CD14-positive monocyte (primary cell): ENCODE data around the gene NRROS. TPM values are rescaled to one million over a fixed set of nuclear protein-coding genes. Genes with fewer than 3 reads are reported as not detected.
"Not testable (repeated sequence)": the region's sequence is repeated elsewhere in the genome, so short reads cannot be mapped to it uniquely, and the experiment has no call there.

Experiments used
- DNase-seq, 3 donors: peaks; one replicate each; pipeline ENCODE4 v3.0.0-alpha.2; 2011 to 2022
- H2AFZ ChIP-seq: 2 replicates; pipeline ENCODE4 v1.6.0; 2012; ENCODE audit warnings: mild to moderate bottlenecking, low read depth, low read length, inconsistent platforms; ENCODE audit not compliant: insufficient read depth, poor library complexity, severe bottlenecking
- H3K27ac ChIP-seq, 2 donors: 1 replicate in 1 of 2; 2 replicates in 1 of 2; pipeline ENCODE4 v1.5.1; 2012 to 2013; ENCODE audit warnings: low read length in 2 of 2, control low read depth in 1 of 2, inconsistent platforms in 1 of 2, low read depth in 1 of 2, mild to moderate bottlenecking in 1 of 2
- H3K27me3 ChIP-seq, 2 donors: one replicate each; pipeline versions ENCODE4 v1.6.0 to v1.6.1; 2011 to 2013; ENCODE audit warnings: low read length in 2 of 2; ENCODE audit not compliant: control insufficient read depth in 2 of 2, insufficient read depth in 2 of 2
- H3K36me3 ChIP-seq, 2 donors: replicated peaks in 1 of 2; 1 replicate in 1 of 2; 2 replicates in 1 of 2; pipeline versions ENCODE4 v1.5.1 to v1.6.1; 2012 to 2013; ENCODE audit warnings: low read length in 2 of 2, control low read depth in 1 of 2, inconsistent platforms in 1 of 2, mild to moderate bottlenecking in 1 of 2; ENCODE audit not compliant: insufficient read depth in 2 of 2, control insufficient read depth in 1 of 2
- H3K4me1 ChIP-seq, 2 donors: 1 replicate in 1 of 2; 2 replicates in 1 of 2; pipeline versions ENCODE4 v1.5.1 to v1.6.1; 2012 to 2013; ENCODE audit warnings: low read length in 2 of 2, control low read depth in 1 of 2, inconsistent platforms in 1 of 2, mild to moderate bottlenecking in 1 of 2, moderate library complexity in 1 of 2; ENCODE audit not compliant: insufficient read depth in 2 of 2, control insufficient read depth in 1 of 2
- H3K4me2 ChIP-seq: replicated peaks from 2 replicates; pipeline ENCODE3; 2012; ENCODE audit warnings: low read length, moderate library complexity, mild to moderate bottlenecking; ENCODE audit not compliant: poor library complexity, severe bottlenecking; ENCODE audit errors: extremely low read depth
- H3K4me3 ChIP-seq, 3 experiments: fragments of 200-600 bp in 1 of 3; sonication (generic) in 1 of 3; replicated peaks in 1 of 3; 1 replicate in 2 of 3; 2 replicates in 1 of 3; pipeline ENCODE4 v1.5.1; 2011 to 2013; ENCODE audit warnings: low read length in 3 of 3, mild to moderate bottlenecking in 3 of 3, control low read depth in 2 of 3, low read depth in 2 of 3, inconsistent platforms in 1 of 3, moderate library complexity in 1 of 3
- H3K79me2 ChIP-seq: 2 replicates; pipeline ENCODE4 v1.6.0; 2012; ENCODE audit warnings: mild to moderate bottlenecking, control low read depth, inconsistent platforms, low read length, moderate library complexity; ENCODE audit not compliant: insufficient read depth
- H3K9ac ChIP-seq: 2 replicates; pipeline ENCODE4 v1.6.0; 2017; ENCODE audit warnings: low read length, mild to moderate bottlenecking; ENCODE audit not compliant: insufficient read depth, poor library complexity, severe bottlenecking
- H3K9me3 ChIP-seq, 2 donors: replicated peaks in 1 of 2; 1 replicate in 1 of 2; 2 replicates in 1 of 2; pipeline versions ENCODE4 v1.5.1 to v1.6.1; 2012 to 2013; ENCODE audit warnings: low read length in 2 of 2, control low read depth in 1 of 2; ENCODE audit not compliant: control insufficient read depth in 1 of 2, insufficient read depth in 1 of 2
- H4K20me1 ChIP-seq: 2 replicates; pipeline ENCODE4 v1.6.0; 2012; ENCODE audit warnings: mild to moderate bottlenecking, low read length, control low read depth, moderate library complexity; ENCODE audit not compliant: insufficient read depth
- H3K27ac Mint-ChIP-seq, 7 donors: one replicate each; pipeline ENCODE4 v1.8.0; 2020; ENCODE audit warnings: mild to moderate bottlenecking in 7 of 7, mixed read lengths in 7 of 7, moderate library complexity in 6 of 7, inconsistent platforms in 2 of 7
- H3K27me3 Mint-ChIP-seq, 3 donors: one replicate each; pipeline ENCODE4 v1.8.0; 2021 to 2022; ENCODE audit warnings: low read depth in 3 of 3, mild to moderate bottlenecking in 3 of 3, mixed read lengths in 3 of 3, moderate library complexity in 3 of 3, inconsistent platforms in 1 of 3
- H3K36me3 Mint-ChIP-seq, 2 donors: one replicate each; pipeline ENCODE4 v1.8.0; 2020; ENCODE audit warnings: mixed read lengths in 2 of 2, inconsistent platforms in 1 of 2, mild to moderate bottlenecking in 1 of 2
- H3K4me1 Mint-ChIP-seq: one replicate; pipeline ENCODE4 v1.8.0; 2020; ENCODE audit warnings: mild to moderate bottlenecking, mixed read lengths
- H3K4me3 Mint-ChIP-seq, 2 donors: one replicate each; pipeline ENCODE4 v1.8.0; 2020; ENCODE audit warnings: mild to moderate bottlenecking in 2 of 2, mixed read lengths in 2 of 2, moderate library complexity in 1 of 2
- H3K9me3 Mint-ChIP-seq, 7 donors: one replicate each; pipeline ENCODE4 v1.8.0; 2020 to 2022; ENCODE audit warnings: mixed read lengths in 7 of 7, mild to moderate bottlenecking in 6 of 7, moderate library complexity in 6 of 7, inconsistent platforms in 2 of 7
- CTCF ChIP-seq: fragments of 200-600 bp; IDR thresholded peaks from one replicate; pipeline ENCODE4 v1.8.0; 2022; ENCODE audit warnings: antibody characterized with exemption, mild to moderate bottlenecking
- WGBS: methylation state at CpG from one replicate; pipeline ENCODE4 v1.1.5; 2013; ENCODE audit warnings: missing lambda C conversion rate; ENCODE audit not compliant: insufficient coverage; 5-methylcytosine and 5-hydroxymethylcytosine counted together
- intact Hi-C, 2 donors: fragments of 100-400 bp; cut with micrococcal nuclease; formaldehyde crosslinking; loops; one replicate each; pipeline versions ENCODE4 v1.15.0 to v1.15.1; 2023
- polyA plus RNA-seq, 3 donors: library from polyadenylated mRNA; depleted of rRNA in 1 of 3; unstranded in 2 of 3; stranded (reverse) in 1 of 3; fragments of 300-500 nt in 2 of 3; fragments of >200 nt in 1 of 3; fragmentation: Illumina TruSeq in 2 of 3; gene quantifications; 1 replicate in 2 of 3; 2 replicates in 1 of 3; pipeline ENCODE4 v1.2.3, GENCODE V29; 2012 to 2021

The NRROS gene
- polyA plus RNA-seq, 3 donors = 5.9 to 109 (median 7.5) TPM

DNA sequence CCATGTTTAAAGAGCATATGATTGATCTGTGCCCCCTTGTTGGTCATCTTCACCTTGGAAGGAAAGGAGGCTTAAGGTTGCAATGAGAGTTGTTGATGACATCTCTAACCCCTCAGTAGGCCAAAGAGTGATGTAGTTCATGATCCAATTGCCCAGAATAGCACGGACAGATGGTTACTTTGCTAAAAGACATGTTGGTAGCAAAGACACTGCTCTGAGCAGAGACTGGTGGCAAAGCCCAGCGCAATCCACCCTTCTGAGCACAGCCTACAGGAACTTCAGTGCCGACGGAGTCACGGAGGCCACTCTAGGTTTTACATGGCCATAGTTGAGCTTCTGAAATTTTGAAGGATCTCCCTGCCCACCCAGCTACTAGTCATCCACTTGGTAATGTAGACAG is 49.2 kb upstream of the NRROS start:
- Histone ChIP-seq H3K36me3 (peaks cover 17 to 21% of the 10 kb centered on the region in 2 donors), H3K4me3 (no peak overlapping the region), H3K9me3 (no peaks in the 10 kb centered on the region), H4K20me1 (no peaks in the 10 kb centered on the region), H3K4me2 (no peak overlapping the region), H3K9ac (no peak overlapping the region), H3K27ac (no peak overlapping the region), H3K27me3 (no peaks in the 10 kb centered on the region), H3K79me2 (no peaks in the 10 kb centered on the region), H3K4me1 (no peaks in the 10 kb centered on the region), H2AFZ (no peak overlapping the region)
- intact Hi-C loops = no loop called here
- no peak for DNase-seq
- TF ChIP-seq CTCF = no peak
- Mint-ChIP-seq H3K27ac (no peak overlapping the region), H3K36me3 (peaks cover 16 to 22% of the 10 kb centered on the region in 2 donors), H3K4me3 (no peak overlapping the region), H3K9me3 (peaks cover 0 to 2% (median 0%) of the 10 kb centered on the region in 7 donors), H3K4me1 (no peaks in the 10 kb centered on the region), H3K27me3 (peaks cover 0 to 4% (median 3%) of the 10 kb centered on the region in 3 donors)
- 83% methylated on average over 4 of the region's 5 CpGs for WGBS

- Histone ChIP-seq H3K9ac (no peak overlapping the region), H3K27me3 (peaks cover 0 to 11% of the 10 kb centered on the region in 2 donors), H3K4me2 (no peak overlapping the region), H3K27ac (no peak overlapping the region), H3K4me3 (no peak overlapping the region), H2AFZ (peak overlapping the region; percentile 29), H4K20me1 (no peaks in the 10 kb centered on the region), H3K79me2 (no peaks in the 10 kb centered on the region), H3K9me3 (no peaks in the 10 kb centered on the region), H3K36me3 (no peaks in the 10 kb centered on the region), H3K4me1 (peaks cover 3 to 5% of the 10 kb centered on the region in 2 donors)
- intact Hi-C loops = no loop called here
- 85% methylated on average over 3 of the region's 5 CpGs for WGBS
- TF ChIP-seq CTCF = no peak
- DNase-seq = no peak
- peaks cover 0 to 12% (median 5%) of the 10 kb centered on the region in 7 donors for H3K9me3 Mint-ChIP-seq
- H3K27me3 Mint-ChIP-seq = peaks cover 9 to 30% (median 22%) of the 10 kb centered on the region in 3 donors
- H3K36me3 Mint-ChIP-seq = no peaks in the 10 kb centered on the region
- H3K27ac Mint-ChIP-seq = no peak overlapping the region
- H3K4me1 Mint-ChIP-seq = peaks cover 13% of the 10 kb centered on the region
- peak overlapping the region in 1 of 2 donors; percentile 11 for H3K4me3 Mint-ChIP-seq
Measured at GRCh38 chr3:196596355-196596754, 43.1 kb upstream of the NRROS start.

DNA sequence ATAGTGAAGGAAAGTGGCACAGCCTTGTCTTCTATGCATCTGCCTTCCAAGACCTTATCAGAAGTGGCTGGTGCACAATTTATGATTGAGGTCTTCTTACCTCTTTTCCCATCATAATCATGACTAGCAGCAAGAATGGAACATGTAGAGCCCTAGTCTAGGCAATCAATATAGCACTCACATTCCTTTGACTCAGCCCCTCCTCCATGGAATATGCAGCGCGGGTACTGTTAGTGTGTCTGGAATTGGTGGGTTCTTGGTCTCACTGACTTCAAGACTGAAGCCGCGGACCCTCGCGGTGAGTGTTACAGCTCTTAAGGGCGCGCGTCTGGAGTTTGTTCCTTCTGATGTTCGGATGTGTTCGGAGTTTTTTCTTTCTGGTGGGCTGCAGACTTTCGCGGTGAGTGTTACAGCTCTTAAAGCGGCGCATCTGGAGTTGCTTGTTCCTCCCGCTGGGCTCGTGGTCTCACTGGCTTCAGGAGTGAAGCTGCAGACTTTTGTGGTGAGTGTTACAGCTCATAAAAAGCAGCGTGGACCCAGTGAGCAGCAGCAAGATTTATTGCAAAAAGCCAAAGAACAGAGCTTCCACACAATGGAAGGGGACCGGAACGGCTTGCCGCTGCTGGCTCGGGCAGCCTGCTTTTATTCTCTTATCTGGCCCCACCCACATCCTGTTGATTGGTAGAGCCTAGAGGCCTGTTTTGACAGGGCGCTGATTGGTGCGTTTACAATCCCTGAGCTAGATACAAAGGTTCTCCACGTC is 41.3 kb upstream of the NRROS start:
- intact Hi-C loops = not testable (repeated sequence)

More for the DNA sequence above, 41.3 kb upstream of the NRROS start:
- not testable (repeated sequence) for H3K27ac ChIP-seq, H3K36me3 Mint-ChIP-seq, H3K4me1 ChIP-seq, H3K79me2 ChIP-seq, H3K9me3 ChIP-seq, H4K20me1 ChIP-seq, H3K36me3 ChIP-seq, H3K9ac ChIP-seq, DNase-seq
- Histone ChIP-seq H3K4me3 (peak overlapping the region; percentile 21 to 69 (median 22)), H3K27me3 (peaks cover 0 to 11% of the 10 kb centered on the region in 2 donors), H2AFZ (peak overlapping the region; percentile 80), H3K4me2 (peak overlapping the region; percentile 68)
- whole genome bisulfite sequencing = 34% methylated on average over 20 of the region's 25 CpGs
- peaks cover 9 to 30% (median 17%) of the 10 kb centered on the region in 3 donors for H3K27me3 Mint-ChIP-seq
- peaks cover 0 to 12% (median 5%) of the 10 kb centered on the region in 7 donors for H3K9me3 Mint-ChIP-seq
- H3K4me1 Mint-ChIP-seq = peaks cover 15% of the 10 kb centered on the region
- peak overlapping the region in 1 of 7 donors; percentile 12 for H3K27ac Mint-ChIP-seq
- H3K4me3 Mint-ChIP-seq = peak overlapping the region; percentile 82 to 90
